B cell (primary cell): ENCODE results near the gene IL36G. TPM values are rescaled to one million over a fixed set of nuclear protein-coding genes. Genes with fewer than 3 reads are reported as not detected.

Source experiments
- ATAC-seq: fragments of 200-7000 bp; cut with Tn5 transposase; one replicate; pipeline ENCODE4 v1.10.0; 2021; ENCODE audit warnings: low read depth, mild to moderate bottlenecking, moderate number of reproducible peaks, moderate library complexity
- CTCF ChIA-PET: fragments of 350-600 bp; sonication (Branson Sonifier 250); formaldehyde crosslinking; loops from one replicate; lab custom pipeline; 2021; ENCODE audit warnings: antibody characterized with exemption, inconsistent platforms; lab: Charles Lee
- POLR2A ChIA-PET: fragments of 350-600 bp; sonication (Branson Sonifier 250); formaldehyde crosslinking; loops from one replicate; lab custom pipeline; 2021; ENCODE audit warnings: antibody characterized with exemption; lab: Charles Lee
- DNase-seq: peaks from one replicate; pipeline ENCODE4 v3.0.0; 2013
- H2AFZ ChIP-seq: 2 replicates; pipeline ENCODE4 v1.6.1; 2012; ENCODE audit warnings: mild to moderate bottlenecking, low read depth, low read length; ENCODE audit not compliant: insufficient read depth, poor library complexity, severe bottlenecking
- H3K27ac ChIP-seq, 2 donors: 1 replicate in 1 of 2; 2 replicates in 1 of 2; pipeline ENCODE4 v1.5.1; 2012 to 2013; ENCODE audit warnings: low read length in 2 of 2, mild to moderate bottlenecking in 2 of 2, moderate library complexity in 1 of 2
- H3K27me3 ChIP-seq, 4 experiments: fragments of 200-600 bp in 1 of 4; sonication (generic) in 1 of 4; replicated peaks in 1 of 4; 1 replicate in 2 of 4; 2 replicates in 2 of 4; pipeline versions ENCODE4 v1.6.1 to v1.7.0; 2013 to 2016; ENCODE audit warnings: low read length in 3 of 4, mild to moderate bottlenecking in 2 of 4, mixed read lengths in 1 of 4, moderate library complexity in 1 of 4; ENCODE audit not compliant: insufficient read depth in 4 of 4, control insufficient read depth in 3 of 4; ENCODE audit errors: control extremely low read depth in 1 of 4
- H3K36me3 ChIP-seq, 2 experiments: replicated peaks in 1 of 2; 1 replicate in 1 of 2; 2 replicates in 1 of 2; pipeline versions ENCODE4 v1.6.1 to v1.7.1; 2013; ENCODE audit warnings: low read length in 1 of 2; ENCODE audit not compliant: insufficient read depth in 2 of 2, control insufficient read depth in 1 of 2; ENCODE audit errors: control extremely low read depth in 1 of 2, extremely low read depth in 1 of 2
- H3K4me1 ChIP-seq, 2 donors: fragments of 200-600 bp in 1 of 2; sonication (generic) in 1 of 2; 1 replicate in 1 of 2; 2 replicates in 1 of 2; pipeline versions ENCODE4 v1.5.1 to v1.6.1; 2013 to 2017; ENCODE audit warnings: low read length in 2 of 2; ENCODE audit not compliant: control insufficient read depth in 2 of 2, insufficient read depth in 2 of 2
- H3K4me2 ChIP-seq: replicated peaks from 2 replicates; pipeline ENCODE3; 2012; ENCODE audit warnings: mild to moderate bottlenecking, low read depth, low read length; ENCODE audit not compliant: poor library complexity, severe bottlenecking
- H3K4me3 ChIP-seq, 5 experiments: fragments of 200-600 bp in 1 of 5; sonication (generic) in 1 of 5; 1 replicate in 3 of 5; 2 replicates in 2 of 5; pipeline versions ENCODE4 v1.5.1 to v1.7.0; 2011 to 2016; ENCODE audit warnings: low read length in 4 of 5, mild to moderate bottlenecking in 4 of 5, low read depth in 2 of 5, control low read depth in 1 of 5, moderate library complexity in 1 of 5; ENCODE audit not compliant: insufficient read depth in 1 of 5; ENCODE audit errors: control extremely low read depth in 1 of 5, extremely low read depth in 1 of 5
- H3K79me2 ChIP-seq: fragments of 200-600 bp; sonication (generic); one replicate; pipeline ENCODE4 v1.6.0; 2016; ENCODE audit warnings: low read length; ENCODE audit not compliant: control insufficient read depth, insufficient read depth
- H3K9ac ChIP-seq: fragments of 200-600 bp; sonication (generic); 2 replicates; pipeline ENCODE4 v1.6.1; 2017; ENCODE audit warnings: mild to moderate bottlenecking, low read length, moderate library complexity
- H3K9me3 ChIP-seq, 3 donors: one replicate each; pipeline versions ENCODE4 v1.6.1 to v1.7.1; 2013; ENCODE audit warnings: low read length in 2 of 3; ENCODE audit not compliant: control insufficient read depth in 2 of 3, insufficient read depth in 1 of 3; ENCODE audit errors: control extremely low read depth in 1 of 3
- H4K20me1 ChIP-seq: 2 replicates; pipeline ENCODE4 v1.6.0; 2012; ENCODE audit warnings: mild to moderate bottlenecking, low read length; ENCODE audit not compliant: insufficient read depth, control insufficient read depth, poor library complexity, severe bottlenecking
- H3K27ac Mint-ChIP-seq: one replicate; pipeline ENCODE4 v1.8.0; 2021; ENCODE audit warnings: mixed read lengths
- H3K27me3 Mint-ChIP-seq: one replicate; pipeline ENCODE4 v1.8.0; 2021; ENCODE audit warnings: mixed read lengths
- H3K4me1 Mint-ChIP-seq: one replicate; pipeline ENCODE4 v1.8.0; 2021; ENCODE audit warnings: mixed read lengths
- H3K4me3 Mint-ChIP-seq: one replicate; pipeline ENCODE4 v1.8.0; 2021; ENCODE audit warnings: mixed read lengths
- H3K9me3 Mint-ChIP-seq: one replicate; pipeline ENCODE4 v1.8.0; 2022; ENCODE audit warnings: mixed read lengths; ENCODE audit not compliant: insufficient read depth
- EZH2 ChIP-seq: IDR thresholded peaks from 2 replicates; pipeline ENCODE4 v1.6.1; 2012; ENCODE audit warnings: borderline replicate concordance, low read depth, mild to moderate bottlenecking, moderate library complexity, low read length; ENCODE audit not compliant: insufficient read depth, poor library complexity, severe bottlenecking
- WGBS: methylation state at CpG from one replicate; pipeline ENCODE4 v1.1.5; 2013; ENCODE audit warnings: missing lambda C conversion rate; ENCODE audit not compliant: insufficient coverage; 5-methylcytosine and 5-hydroxymethylcytosine counted together
- intact Hi-C: fragments of 100-400 bp; cut with micrococcal nuclease; formaldehyde crosslinking; loops from one replicate; pipeline ENCODE4 v1.10.0; 2022
- polyA plus RNA-seq: library from polyadenylated mRNA; depleted of rRNA; stranded (reverse); fragments of >200 nt; gene quantifications from 2 replicates; pipeline ENCODE4 v1.2.3, GENCODE V29; 2012
- total RNA-seq, 2 donors: library from RNA; stranded (reverse); fragments of 120-200 nt in 1 of 2; gene quantifications; 1 replicate in 1 of 2; 2 replicates in 1 of 2; pipeline versions ENCODE4 v1.2.3 to v1.2.4, GENCODE V29; 2013 to 2022
- TF ChIP-seq, protein P1 (sequence below): fragments of 200-600 bp; IDR thresholded peaks from one replicate; pipeline ENCODE4 v1.8.0; 2022; ENCODE audit warnings: antibody characterized with exemption, mild to moderate bottlenecking

The IL36G gene
- total and polyA plus RNA-seq, 2 donors (not counting 1 experiment from before 2014, with no cell fraction given): not detected

DNA sequence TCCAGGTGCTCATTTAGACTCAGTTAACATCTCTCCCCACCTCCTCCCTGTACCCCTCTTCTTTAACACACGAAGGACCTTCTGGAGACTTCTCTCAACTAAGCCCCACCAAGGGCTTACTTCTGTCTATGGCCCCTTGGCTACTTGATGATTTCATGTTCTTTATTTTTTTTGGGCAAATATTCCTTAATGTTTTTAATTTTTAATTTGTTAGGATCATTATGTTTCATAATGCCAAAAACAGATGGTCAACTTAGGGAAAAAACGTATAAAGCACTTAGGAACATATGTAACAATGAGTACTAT lies 40.9 kb upstream of the IL36G start:
- H3K4me2 ChIP-seq: no peak overlapping the region
- no peaks in the 10 kb centered on the region for H4K20me1 ChIP-seq
- peaks cover 0 to 3% (median 0%) of the 10 kb centered on the region in 4 experiments for H3K27me3 ChIP-seq
- peaks cover 4% of the 10 kb centered on the region for H3K27me3 Mint-ChIP-seq
- no peak overlapping the region for H3K9ac ChIP-seq
- no peak for ATAC-seq
- no peaks in the 10 kb centered on the region for H3K4me1 Mint-ChIP-seq
- no peak overlapping the region for H3K4me3 Mint-ChIP-seq
- H3K27ac Mint-ChIP-seq: no peak overlapping the region
- intact Hi-C loops: no loop called here
- ChIA-PET CTCF (no interaction called here), POLR2A (no interaction called here)
- no peak for DNase-seq
- TF ChIP-seq, protein P1, sequence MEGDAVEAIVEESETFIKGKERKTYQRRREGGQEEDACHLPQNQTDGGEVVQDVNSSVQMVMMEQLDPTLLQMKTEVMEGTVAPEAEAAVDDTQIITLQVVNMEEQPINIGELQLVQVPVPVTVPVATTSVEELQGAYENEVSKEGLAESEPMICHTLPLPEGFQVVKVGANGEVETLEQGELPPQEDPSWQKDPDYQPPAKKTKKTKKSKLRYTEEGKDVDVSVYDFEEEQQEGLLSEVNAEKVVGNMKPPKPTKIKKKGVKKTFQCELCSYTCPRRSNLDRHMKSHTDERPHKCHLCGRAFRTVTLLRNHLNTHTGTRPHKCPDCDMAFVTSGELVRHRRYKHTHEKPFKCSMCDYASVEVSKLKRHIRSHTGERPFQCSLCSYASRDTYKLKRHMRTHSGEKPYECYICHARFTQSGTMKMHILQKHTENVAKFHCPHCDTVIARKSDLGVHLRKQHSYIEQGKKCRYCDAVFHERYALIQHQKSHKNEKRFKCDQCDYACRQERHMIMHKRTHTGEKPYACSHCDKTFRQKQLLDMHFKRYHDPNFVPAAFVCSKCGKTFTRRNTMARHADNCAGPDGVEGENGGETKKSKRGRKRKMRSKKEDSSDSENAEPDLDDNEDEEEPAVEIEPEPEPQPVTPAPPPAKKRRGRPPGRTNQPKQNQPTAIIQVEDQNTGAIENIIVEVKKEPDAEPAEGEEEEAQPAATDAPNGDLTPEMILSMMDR: no peak
- TF ChIP-seq EZH2: no peak
- WGBS: no CpG with 5 or more reads among the region's 2 CpGs
- no peak overlapping the region for H2AFZ ChIP-seq
- no peaks in the 10 kb centered on the region for H3K4me1 ChIP-seq
- H3K9me3 ChIP-seq: no peaks in the 10 kb centered on the region
- H3K79me2 ChIP-seq: no peaks in the 10 kb centered on the region
- no peak overlapping the region for H3K27ac ChIP-seq
- H3K4me3 ChIP-seq: no peak overlapping the region
- H3K36me3 ChIP-seq: no peaks in the 10 kb centered on the region
- no peaks in the 10 kb centered on the region for H3K9me3 Mint-ChIP-seq

DNA sequence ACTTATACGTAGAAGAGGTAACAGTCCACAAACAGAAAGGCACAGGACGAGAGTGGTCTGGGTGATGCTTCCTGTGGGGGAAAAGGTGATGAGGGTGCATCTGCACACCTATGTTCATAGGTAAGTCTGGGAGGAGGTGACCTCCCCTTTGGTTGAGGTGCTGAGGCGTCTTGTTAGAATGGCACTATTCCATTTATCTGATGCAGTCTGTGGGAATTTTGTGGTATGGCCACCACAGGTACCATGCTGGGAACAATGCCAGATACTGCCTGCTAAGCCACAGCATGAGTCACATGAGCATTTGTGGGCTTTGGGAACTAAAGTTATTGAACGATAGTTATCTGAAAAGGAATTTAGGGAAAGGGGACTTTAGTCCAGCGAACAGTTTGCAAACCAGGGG lies 38.9 kb upstream of the IL36G start:
- Histone ChIP-seq H3K27me3 (peaks cover 0 to 5% (median 0%) of the 10 kb centered on the region in 4 experiments), H3K79me2 (no peaks in the 10 kb centered on the region), H4K20me1 (no peaks in the 10 kb centered on the region), H3K9ac (no peak overlapping the region), H3K4me1 (no peaks in the 10 kb centered on the region), H3K9me3 (no peaks in the 10 kb centered on the region), H2AFZ (no peak overlapping the region), H3K4me2 (no peak overlapping the region), H3K4me3 (no peak overlapping the region), H3K27ac (no peak overlapping the region), H3K36me3 (no peaks in the 10 kb centered on the region)
- no peaks in the 10 kb centered on the region for H3K9me3 Mint-ChIP-seq
- 62% methylated on average over 5 of the region's 5 CpGs for WGBS
- H3K27ac Mint-ChIP-seq: no peak overlapping the region
- DNase-seq (no peak), ATAC-seq (no peak)
- CTCF ChIA-PET: no interaction called here
- no peak overlapping the region for H3K4me3 Mint-ChIP-seq
- H3K4me1 Mint-ChIP-seq: no peaks in the 10 kb centered on the region
- POLR2A ChIA-PET: no interaction called here
- peaks cover 9% of the 10 kb centered on the region for H3K27me3 Mint-ChIP-seq
- TF ChIP-seq, protein P1: no peak
- TF ChIP-seq EZH2: no peak
- intact Hi-C loops: no loop called here
